Lung (tissue), 12 donors: Measurements from ENCODE around the gene IL6R. TPM values are rescaled to one million over a fixed set of nuclear protein-coding genes. Genes with fewer than 3 reads are reported as not detected.
"Not testable (repeated sequence)": the region's sequence is repeated elsewhere in the genome, so short reads cannot be mapped to it uniquely, and the experiment has no call there.

Experiments
- ATAC-seq: fragments of 200-7000 bp; cut with Tn5 transposase; one replicate; pipeline ENCODE4 v1.9.1; 2020; ENCODE audit warnings: moderate number of reproducible peaks; ENCODE audit not compliant: insufficient read depth, low FRiP score
- DNase-seq, 3 donors: peaks; one replicate each; pipeline ENCODE4 v3.0.0-alpha.2; 2013 to 2017
- H3K27ac ChIP-seq, 2 donors: one replicate each; pipeline ENCODE4 v1.5.1; 2013; ENCODE audit warnings: mild to moderate bottlenecking in 2 of 2, moderate library complexity in 2 of 2, control low read depth in 1 of 2, inconsistent platforms in 1 of 2, low read depth in 1 of 2, low read length in 1 of 2
- H3K27me3 ChIP-seq, 3 donors: one replicate each; pipeline ENCODE4 v1.5.1; 2013; ENCODE audit warnings: low read length in 2 of 3; ENCODE audit not compliant: control insufficient read depth in 3 of 3, insufficient read depth in 3 of 3
- H3K36me3 ChIP-seq, 4 donors: one replicate each; pipeline ENCODE4 v1.5.1; 2013; ENCODE audit warnings: low read length in 4 of 4, mild to moderate bottlenecking in 1 of 4, moderate library complexity in 1 of 4; ENCODE audit not compliant: control insufficient read depth in 4 of 4, insufficient read depth in 4 of 4
- H3K4me1 ChIP-seq, 5 donors: one replicate each; pipeline ENCODE4 v1.5.1; 2013; ENCODE audit warnings: low read length in 5 of 5, mild to moderate bottlenecking in 2 of 5, moderate library complexity in 1 of 5; ENCODE audit not compliant: control insufficient read depth in 5 of 5, insufficient read depth in 5 of 5
- H3K4me3 ChIP-seq: one replicate; pipeline ENCODE4 v1.5.1; 2013; ENCODE audit warnings: mild to moderate bottlenecking, control low read depth, moderate library complexity
- H3K9ac ChIP-seq, 2 donors: one replicate each; pipeline ENCODE4 v1.5.1; 2013; ENCODE audit warnings: low read length in 2 of 2, control low read depth in 1 of 2; ENCODE audit not compliant: insufficient read depth in 1 of 2
- H3K9me3 ChIP-seq, 4 donors: one replicate each; pipeline ENCODE4 v1.5.1; 2013; ENCODE audit warnings: low read length in 3 of 4, mild to moderate bottlenecking in 1 of 4, moderate library complexity in 1 of 4; ENCODE audit not compliant: control insufficient read depth in 4 of 4, insufficient read depth in 3 of 4
- CTCF ChIP-seq: IDR thresholded peaks from 2 replicates; pipeline ENCODE4 v1.5.1; 2012; ENCODE audit warnings: mild to moderate bottlenecking; ENCODE audit errors: control extremely low read depth, extremely low read depth
- WGBS, 2 donors: extraction: QIAGEN DNeasy Blood & Tissue Kit; methylation state at CpG; one replicate each; pipeline ENCODE4 v1.1.7; 2013; 5-methylcytosine and 5-hydroxymethylcytosine counted together
- polyA plus RNA-seq, 2 donors: library from polyadenylated mRNA; stranded (reverse); fragments of 200-250 nt; gene quantifications; one replicate each; pipeline ENCODE4 v1.2.1, GENCODE V29; 2013
- total RNA-seq, 2 donors: library from RNA; depleted of rRNA in 1 of 2; stranded (reverse); fragments of >200 nt in 1 of 2; gene quantifications; one replicate each; pipeline ENCODE4 v1.2.1, GENCODE V29; 2014 to 2021
- donor health status: control.
- donor health status: control.
- donor health status: Bipolar disorder and iron deficiency.
- donor health status: healthy.
- donor health status: DM: yes; HTN: yes; CAD: no.

IL6R gene
- total and polyA plus RNA-seq, 4 donors: 12.3 to 79.7 (median 32.0) TPM

GRCh38 chr1:154361357-154361756, 43.8 kb upstream of the IL6R start:
- WGBS, 2 donors: 83 to 88% methylated on average over 3 of the region's 3 CpGs
- H3K36me3 ChIP-seq: no peaks in the 10 kb centered on the region
- no peaks in the 10 kb centered on the region for H3K27me3 ChIP-seq
- no peak overlapping the region for H3K4me3 ChIP-seq
- H3K9me3 ChIP-seq: no peaks in the 10 kb centered on the region
- no peaks in the 10 kb centered on the region for H3K4me1 ChIP-seq
- no peak overlapping the region for H3K9ac ChIP-seq
- ATAC-seq (no peak), DNase-seq (no peak)
- H3K27ac ChIP-seq: no peak overlapping the region
- TF ChIP-seq CTCF: no peak

GRCh38 chr1:154371436-154371835, 33.7 kb upstream of the IL6R start:
- 74 to 84% methylated on average over 6 of the region's 6 CpGs for WGBS, 2 donors
- Histone ChIP-seq H3K4me3 (no peak overlapping the region), H3K27ac (no peak overlapping the region), H3K9me3 (no peaks in the 10 kb centered on the region), H3K36me3 (no peaks in the 10 kb centered on the region), H3K27me3 (no peaks in the 10 kb centered on the region), H3K4me1 (no peaks in the 10 kb centered on the region), H3K9ac (no peak overlapping the region)
- no peak for ATAC-seq
- TF ChIP-seq CTCF: no peak
- DNase-seq: no peak

GRCh38 chr1:154373777-154374357, 31.3 kb upstream of the IL6R start:
- H3K9me3 ChIP-seq, H3K4me1 ChIP-seq, H3K36me3 ChIP-seq, H3K27me3 ChIP-seq, H3K4me3 ChIP-seq, ATAC-seq, DNase-seq, H3K27ac ChIP-seq, H3K9ac ChIP-seq: not testable (repeated sequence)
- WGBS, 2 donors: 65 to 72% methylated on average over 7 of the region's 7 CpGs

GRCh38 chr1:154379301-154379700, 25.8 kb upstream of the IL6R start:
- 89 to 95% methylated on average over 16 of the region's 16 CpGs for WGBS, 2 donors
- no peak for TF ChIP-seq CTCF
- Histone ChIP-seq H3K9ac (no peak overlapping the region), H3K36me3 (no peaks in the 10 kb centered on the region), H3K4me3 (no peak overlapping the region), H3K4me1 (no peaks in the 10 kb centered on the region), H3K27ac (no peak overlapping the region), H3K9me3 (no peaks in the 10 kb centered on the region), H3K27me3 (no peaks in the 10 kb centered on the region)
- no peak for ATAC-seq
- DNase-seq: no peak
